Mesendoderm (in vitro differentiated cells): ENCODE results near the gene LYSMD4.

ENCODE experiments used
- DNase-seq: peaks from one replicate; pipeline ENCODE4 v3.0.0; 2013
- H2AK5ac ChIP-seq: 2 replicates; pipeline ENCODE4 v1.6.1; 2013; ENCODE audit warnings: low read length, inconsistent platforms
- H2BK120ac ChIP-seq: 2 replicates; pipeline ENCODE4 v1.6.1; 2013; ENCODE audit warnings: low read depth, mild to moderate bottlenecking, low read length, moderate library complexity, mixed read lengths
- H2BK15ac ChIP-seq: replicated peaks from 2 replicates; pipeline ENCODE4 v1.6.1; 2013; ENCODE audit warnings: low read depth, mild to moderate bottlenecking, moderate library complexity
- H2BK5ac ChIP-seq: 2 replicates; pipeline ENCODE4 v1.6.1; 2013; ENCODE audit warnings: low read length, inconsistent platforms
- H3K18ac ChIP-seq: 2 replicates; pipeline ENCODE4 v1.6.1; 2013; ENCODE audit warnings: mild to moderate bottlenecking, low read length, mixed read lengths
- H3K23ac ChIP-seq: one replicate; pipeline ENCODE4 v1.6.1; 2013; ENCODE audit warnings: low read length
- H3K27ac ChIP-seq: 2 replicates; pipeline ENCODE4 v1.5.1; 2013; ENCODE audit warnings: low read depth, mild to moderate bottlenecking, inconsistent platforms, low read length, moderate library complexity
- H3K27me3 ChIP-seq: 2 replicates; pipeline ENCODE4 v1.6.1; 2013; ENCODE audit warnings: low read length, control low read depth, mild to moderate bottlenecking, inconsistent platforms; ENCODE audit not compliant: insufficient read depth, poor library complexity
- H3K36me3 ChIP-seq: 2 replicates; pipeline ENCODE4 v1.6.1; 2013; ENCODE audit warnings: low read length, inconsistent platforms; ENCODE audit not compliant: control insufficient read depth, insufficient read depth
- H3K4ac ChIP-seq: one replicate; pipeline ENCODE4 v1.6.1; 2013; ENCODE audit warnings: low read depth, mild to moderate bottlenecking, low read length, moderate library complexity
- H3K4me1 ChIP-seq: 2 replicates; pipeline ENCODE4 v1.6.1; 2013; ENCODE audit warnings: low read depth, low read length, inconsistent platforms; ENCODE audit not compliant: control insufficient read depth
- H3K4me2 ChIP-seq: 2 replicates; pipeline ENCODE4 v1.6.1; 2013; ENCODE audit warnings: low read length
- H3K4me3 ChIP-seq: 2 replicates; pipeline ENCODE4 v1.5.1; 2013; ENCODE audit warnings: mild to moderate bottlenecking, low read length
- H3K56ac ChIP-seq: one replicate; pipeline ENCODE4 v1.6.1; 2013; ENCODE audit warnings: low read length
- H3K79me1 ChIP-seq: 2 replicates; pipeline ENCODE4 v1.6.1; 2013; ENCODE audit warnings: low read length, inconsistent platforms
- H3K79me2 ChIP-seq: 2 replicates; pipeline ENCODE4 v1.6.1; 2013; ENCODE audit warnings: mild to moderate bottlenecking, low read length; ENCODE audit not compliant: control insufficient read depth, insufficient read depth
- H3K9ac ChIP-seq: 2 replicates; pipeline ENCODE4 v1.6.1; 2013; ENCODE audit warnings: low read length, inconsistent platforms
- H4K5ac ChIP-seq: one replicate; pipeline ENCODE4 v1.6.1; 2013; ENCODE audit warnings: low read length
- H4K8ac ChIP-seq: one replicate; pipeline ENCODE4 v1.6.1; 2013; ENCODE audit warnings: low read depth, mild to moderate bottlenecking, control low read depth, low read length, moderate library complexity
- WGBS: extraction: QIAGEN DNeasy Blood & Tissue Kit; methylation state at CpG from one replicate; pipeline ENCODE4 v1.1.7; 2013; ENCODE audit warnings: low lambda C conversion rate, missing lambda C conversion rate; ENCODE audit not compliant: insufficient coverage; ENCODE audit errors: extremely low coverage; 5-methylcytosine and 5-hydroxymethylcytosine counted together

The LYSMD4 gene

DNA sequence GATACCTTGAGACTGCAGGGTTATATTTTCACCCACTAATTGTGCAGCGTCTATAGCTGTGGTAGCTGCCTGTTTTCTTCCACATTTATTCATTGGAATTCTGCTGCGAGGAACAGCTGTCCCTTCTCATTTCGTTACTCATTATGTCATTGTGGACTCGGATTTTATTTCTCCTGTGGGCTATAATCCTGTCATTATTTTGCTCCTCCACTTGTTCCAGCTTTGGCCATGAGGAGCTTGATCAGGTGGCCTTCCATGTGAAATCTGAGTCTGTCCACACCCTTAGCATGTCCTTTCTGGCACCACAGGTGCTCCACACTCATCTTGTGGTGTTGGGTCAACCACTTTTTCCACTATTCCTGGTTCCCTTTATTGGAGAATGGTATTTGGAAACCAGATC, 14.8 kb downstream of the LYSMD4 start:
- Histone ChIP-seq H3K4ac (no peak overlapping the region), H2AK5ac (no peak overlapping the region), H3K79me2 (no peaks in the 10 kb centered on the region), H3K23ac (no peak overlapping the region), H3K18ac (no peak overlapping the region), H2BK15ac (no peak overlapping the region), H2BK120ac (no peak overlapping the region), H3K4me2 (no peak overlapping the region), H4K5ac (no peak overlapping the region), H3K56ac (no peak overlapping the region), H3K27ac (no peak overlapping the region), H3K27me3 (no peaks in the 10 kb centered on the region), H4K8ac (no peak overlapping the region), H3K9ac (no peak overlapping the region), H3K36me3 (no peaks in the 10 kb centered on the region), H3K79me1 (no peaks in the 10 kb centered on the region), H3K4me1 (peaks cover 3% of the 10 kb centered on the region), H2BK5ac (no peak overlapping the region), H3K4me3 (no peak overlapping the region)
- no peak for DNase-seq
- no CpG with 5 or more reads among the region's 4 CpGs for WGBS

DNA sequence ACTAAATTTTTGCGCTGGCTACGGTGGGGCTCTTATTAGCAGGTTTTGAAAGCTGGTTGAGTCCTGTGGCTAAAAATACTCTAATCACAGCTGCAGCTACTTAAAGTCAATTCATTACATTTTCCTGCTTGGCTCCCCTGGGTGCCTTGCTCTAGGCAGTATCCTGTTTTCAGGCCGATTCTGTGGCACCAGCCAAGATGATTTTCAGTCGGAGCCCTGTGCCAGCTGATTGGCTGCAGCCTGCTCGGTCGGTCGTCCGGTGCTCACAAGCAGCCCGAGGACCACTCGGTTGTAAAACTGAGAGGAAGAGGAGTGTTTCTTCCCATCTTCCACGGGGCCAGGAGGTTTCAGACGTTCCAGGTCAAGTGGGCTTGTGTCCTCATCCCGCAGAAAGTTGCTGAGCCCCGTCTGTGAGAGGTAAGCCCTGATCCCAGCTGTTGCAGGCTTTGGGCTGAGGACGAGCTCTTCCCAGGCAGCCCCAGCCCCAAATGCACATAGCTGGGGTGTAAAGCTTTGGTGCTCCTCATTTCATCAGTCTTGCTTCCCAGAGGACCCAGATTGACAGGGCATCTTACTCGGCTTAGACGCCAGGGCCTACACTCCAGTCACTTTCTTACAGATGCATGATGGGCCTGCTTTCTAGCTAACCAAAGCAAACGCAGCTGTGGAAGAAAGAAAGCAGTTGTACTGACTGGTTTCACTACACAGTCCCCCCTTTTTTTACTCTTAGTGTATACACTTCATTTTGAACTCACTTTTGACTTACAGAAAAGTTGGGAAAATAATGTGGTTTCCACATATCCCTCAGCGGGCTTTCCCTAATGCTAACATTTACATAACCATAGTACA, 15.9 kb downstream of the LYSMD4 start:
- no peak overlapping the region for H3K4ac ChIP-seq
- no peak overlapping the region for H3K56ac ChIP-seq
- H2AK5ac ChIP-seq: no peak overlapping the region
- H2BK5ac ChIP-seq: no peak overlapping the region
- no peaks in the 10 kb centered on the region for H3K79me2 ChIP-seq
- no peaks in the 10 kb centered on the region for H3K27me3 ChIP-seq
- no peak overlapping the region for H3K23ac ChIP-seq
- H3K4me1 ChIP-seq: peaks cover 3% of the 10 kb centered on the region
- H4K5ac ChIP-seq: no peak overlapping the region
- H2BK120ac ChIP-seq: no peak overlapping the region
- WGBS: no CpG with 5 or more reads among the region's 19 CpGs
- H3K9ac ChIP-seq: no peak overlapping the region
- no peak overlapping the region for H4K8ac ChIP-seq
- peaks cover 1% of the 10 kb centered on the region for H3K36me3 ChIP-seq
- H3K4me3 ChIP-seq: no peak overlapping the region
- no peak for DNase-seq
- H2BK15ac ChIP-seq: no peak overlapping the region
- H3K79me1 ChIP-seq: no peaks in the 10 kb centered on the region
- no peak overlapping the region for H3K18ac ChIP-seq
- no peak overlapping the region for H3K27ac ChIP-seq
- H3K4me2 ChIP-seq: no peak overlapping the region

- no peak overlapping the region for H3K4me3 ChIP-seq
- H3K36me3 ChIP-seq: peaks cover 1% of the 10 kb centered on the region
- H3K18ac ChIP-seq: no peak overlapping the region
Measured at GRCh38 chr15:99716540-99717095, 16.6 kb downstream of the LYSMD4 start.

GRCh38 chr15:99712415-99712814, 20.8 kb downstream of the LYSMD4 start:
- Histone ChIP-seq H3K23ac (no peak overlapping the region), H4K5ac (no peak overlapping the region), H2BK5ac (no peak overlapping the region), H4K8ac (no peak overlapping the region), H3K36me3 (peaks cover 1% of the 10 kb centered on the region), H2AK5ac (no peak overlapping the region), H3K27me3 (no peaks in the 10 kb centered on the region), H3K4me3 (no peak overlapping the region), H3K79me2 (no peaks in the 10 kb centered on the region), H3K4ac (no peak overlapping the region), H2BK15ac (no peak overlapping the region), H3K4me2 (no peak overlapping the region), H3K79me1 (no peaks in the 10 kb centered on the region), H3K56ac (no peak overlapping the region), H3K9ac (no peak overlapping the region), H2BK120ac (peak overlapping the region; percentile 2), H3K27ac (no peak overlapping the region), H3K18ac (no peak overlapping the region), H3K4me1 (peaks cover 7% of the 10 kb centered on the region)
- WGBS: no CpG with 5 or more reads among the region's 18 CpGs
- DNase-seq: peak; percentile 56

More at GRCh38 chr15:99716540-99717095, 16.6 kb downstream of the LYSMD4 start:
- peaks cover 3% of the 10 kb centered on the region for H3K4me1 ChIP-seq
- no peak overlapping the region for H2BK15ac ChIP-seq
- no peaks in the 10 kb centered on the region for H3K79me1 ChIP-seq
- no peak overlapping the region for H3K9ac ChIP-seq
- no peak overlapping the region for H3K27ac ChIP-seq
- H4K8ac ChIP-seq: no peak overlapping the region
- no peak overlapping the region for H2BK5ac ChIP-seq
- WGBS: no CpG with 5 or more reads among the region's 10 CpGs
- no peak overlapping the region for H3K23ac ChIP-seq
- no peak overlapping the region for H2BK120ac ChIP-seq
- no peak overlapping the region for H3K4me2 ChIP-seq
- H3K4ac ChIP-seq: no peak overlapping the region
- no peak overlapping the region for H2AK5ac ChIP-seq
- no peaks in the 10 kb centered on the region for H3K27me3 ChIP-seq
- DNase-seq: no peak
- H3K79me2 ChIP-seq: no peaks in the 10 kb centered on the region
- no peak overlapping the region for H3K56ac ChIP-seq
- no peak overlapping the region for H4K5ac ChIP-seq

DNA sequence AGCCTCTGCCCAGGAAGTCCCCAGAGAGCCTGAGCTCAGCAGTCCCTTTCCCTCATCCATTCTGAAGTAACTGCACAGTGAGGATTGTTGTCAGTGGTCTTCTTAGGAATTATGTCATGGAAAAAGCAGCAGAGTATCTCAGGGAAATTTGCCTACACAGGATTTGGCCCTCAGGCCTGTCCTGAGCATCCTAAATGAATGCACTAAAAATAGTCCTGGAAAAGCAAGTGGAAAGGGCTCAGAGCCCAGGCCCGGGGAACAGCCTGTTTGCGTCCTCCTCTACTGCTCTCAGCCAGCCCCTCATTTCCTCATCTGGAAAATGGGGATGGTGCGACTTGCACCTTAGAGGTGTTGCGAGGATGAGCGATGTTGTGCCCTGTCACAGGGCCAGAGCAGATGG, 21.6 kb downstream of the LYSMD4 start:
- no peak overlapping the region for H3K4ac ChIP-seq
- no peak overlapping the region for H2BK5ac ChIP-seq
- no peak overlapping the region for H3K23ac ChIP-seq
- no peak overlapping the region for H3K27ac ChIP-seq
- no peak for DNase-seq
- no peak overlapping the region for H4K8ac ChIP-seq
- no peak overlapping the region for H3K18ac ChIP-seq
- no peaks in the 10 kb centered on the region for H3K79me1 ChIP-seq
- peaks cover 7% of the 10 kb centered on the region for H3K4me1 ChIP-seq
- no peak overlapping the region for H3K9ac ChIP-seq
- H3K56ac ChIP-seq: no peak overlapping the region
- H4K5ac ChIP-seq: no peak overlapping the region
- H3K79me2 ChIP-seq: no peaks in the 10 kb centered on the region
- no peak overlapping the region for H3K4me2 ChIP-seq
- H3K27me3 ChIP-seq: no peaks in the 10 kb centered on the region
- H3K36me3 ChIP-seq: peaks cover 1% of the 10 kb centered on the region
- H2AK5ac ChIP-seq: no peak overlapping the region
- no peak overlapping the region for H2BK15ac ChIP-seq
- no peak overlapping the region for H2BK120ac ChIP-seq
- no peak overlapping the region for H3K4me3 ChIP-seq
- WGBS: no CpG with 5 or more reads among the region's 5 CpGs
